HepG2 (cell line): ENCODE results near the gene MKRN1. TPM values are rescaled to one million over a fixed set of nuclear protein-coding genes. Genes with fewer than 3 reads are reported as not detected.

Experiments
- HNF4G ChIP-seq, 2 experiments: sonication (generic) in 1 of 2; formaldehyde crosslinking in 1 of 2; IDR thresholded peaks; 2 replicates each; pipeline versions ENCODE4 v1.4.0 to v1.6.1; 2011 to 2020; ENCODE audit warnings: borderline replicate concordance in 2 of 2, low read depth in 2 of 2, mild to moderate bottlenecking in 2 of 2, low read length in 1 of 2, missing genetic modification reagents in 1 of 2, moderate library complexity in 1 of 2
- PLSCR1 ChIP-seq: sonication (generic); formaldehyde crosslinking; IDR thresholded peaks from 2 replicates; pipeline ENCODE4 v1.5.0; 2020; ENCODE audit warnings: missing genetic modification reagents, mild to moderate bottlenecking, borderline replicate concordance
- POGZ ChIP-seq: sonication (generic); formaldehyde crosslinking; IDR thresholded peaks from 2 replicates; pipeline ENCODE4 v1.4.0; 2020; ENCODE audit warnings: mild to moderate bottlenecking, missing genetic modification reagents
- SMC3 ChIP-seq: IDR thresholded peaks from 2 replicates; pipeline ENCODE4 v1.6.1; 2011; ENCODE audit warnings: low read length, improper control_type of control experiment
- U2AF1 ChIP-seq: fragments of 200-400 bp; formaldehyde crosslinking; optimal IDR thresholded peaks from 2 replicates; pipeline ENCODE3; 2017; ENCODE audit warnings: mild to moderate bottlenecking, low read depth, low read length
- ZNF354B ChIP-seq: sonication (generic); formaldehyde crosslinking; IDR thresholded peaks from 2 replicates; pipeline ENCODE4 v1.8.0; 2022; ENCODE audit warnings: mild to moderate bottlenecking, missing genetic modification reagents
- ZNF510 ChIP-seq: sonication (generic); formaldehyde crosslinking; IDR thresholded peaks from 2 replicates; pipeline ENCODE4 v1.4.0; 2020; ENCODE audit warnings: low read depth, mild to moderate bottlenecking, missing genetic modification reagents
- ZNF556 ChIP-seq: sonication (generic); formaldehyde crosslinking; IDR thresholded peaks from 2 replicates; pipeline ENCODE4 v1.4.0; 2020; ENCODE audit warnings: mild to moderate bottlenecking, missing genetic modification reagents, borderline replicate concordance
- ZNF710 ChIP-seq: sonication (generic); formaldehyde crosslinking; IDR thresholded peaks from 2 replicates; pipeline ENCODE4 v1.5.0; 2020; ENCODE audit warnings: mild to moderate bottlenecking, missing genetic modification reagents, borderline replicate concordance
- ZSCAN5A ChIP-seq: sonication (generic); formaldehyde crosslinking; IDR thresholded peaks from 2 replicates; pipeline ENCODE4 v1.8.0; 2022; ENCODE audit warnings: mild to moderate bottlenecking, missing genetic modification reagents, borderline replicate concordance
- polyA plus RNA-seq, 8 experiments: library from polyadenylated mRNA; depleted of rRNA in 3 of 8; stranded (reverse) in 7 of 8; unstranded in 1 of 8; fragments of >200 nt; fragmentation: Illumina TruSeq in 4 of 8; extraction: Trizol in 4 of 8; gene quantifications; 2 replicates each; pipeline versions ENCODE4 v1.2.1 to v1.2.3, GENCODE V29; 2011 to 2016; ENCODE audit warnings: low read depth in 4 of 8, missing spikeins in 1 of 8, mixed read lengths in 1 of 8; ENCODE audit not compliant: insufficient read depth in 1 of 8
- total RNA-seq, 5 experiments: library from RNA; depleted of rRNA; stranded (reverse); fragments of >200 nt; fragmentation: Illumina TruSeq; extraction: Trizol; gene quantifications; 2 replicates each; pipeline ENCODE4 v1.2.3, GENCODE V29; 2016; ENCODE audit warnings: low read depth in 1 of 5

MKRN1 gene
- total and polyA plus RNA-seq, 2 of the 13 experiments (the other 11 are each of a cell fraction or from before 2014, with no cell fraction given): 28.5 to 32.8 TPM

- TF ChIP-seq ZNF510 (CRISPR knock-in tag) (no peak), U2AF1 (no peak), ZNF710 (no peak), SMC3 (no peak), POGZ (CRISPR knock-in tag) (no peak), ZSCAN5A (no peak), ZNF556 (CRISPR knock-in tag) (no peak), ZNF354B (CRISPR knock-in tag) (no peak), HNF4G (IDR thresholded peaks at IDR 0.05; ENCODE audit: borderline replicate concordance, low read depth, low read length) (no peak), HNF4G (CRISPR knock-in tag; IDR thresholded peaks at IDR 0.05; ENCODE audit: borderline replicate concordance, low read depth) (no peak), PLSCR1 (no peak)
Observed at GRCh38 chr7:140453273-140453672, 26.0 kb downstream of the MKRN1 start (continued).
